Common myeloid progenitor, CD34-positive (primary cell): Measurements from ENCODE around the gene RIPOR3.
"Not testable (repeated sequence)": the region's sequence is repeated elsewhere in the genome, so short reads cannot be mapped to it uniquely, and the experiment has no call there.

Experiments used
- CTCF ChIA-PET: fragments of 350-600 bp; sonication (Branson Sonifier 250); formaldehyde crosslinking; loops from one replicate; lab custom pipeline; 2021; ENCODE audit warnings: antibody characterized with exemption; lab: Charles Lee
- POLR2A ChIA-PET: fragments of 350-600 bp; sonication (Branson Sonifier 250); formaldehyde crosslinking; loops from one replicate; lab custom pipeline; 2021; ENCODE audit warnings: antibody characterized with exemption; lab: Charles Lee
- DNase-seq, 3 donors: peaks; one replicate each; pipeline versions ENCODE4 v3.0.0 to v3.0.0-alpha.2; 2013
- H3K27ac ChIP-seq, 2 experiments: 1 replicate in 1 of 2; 2 replicates in 1 of 2; pipeline ENCODE4 v1.7.0; 2013; ENCODE audit warnings: inconsistent platforms in 2 of 2, low read length in 2 of 2, mild to moderate bottlenecking in 2 of 2, low read depth in 1 of 2, moderate library complexity in 1 of 2; ENCODE audit not compliant: severe bottlenecking in 2 of 2, insufficient read depth in 1 of 2, poor library complexity in 1 of 2
- H3K27me3 ChIP-seq, 5 experiments: replicated peaks in 2 of 5; 1 replicate in 3 of 5; 2 replicates in 2 of 5; pipeline versions ENCODE4 v1.6.1 to v1.7.0; 2013; ENCODE audit warnings: low read length in 4 of 5, mild to moderate bottlenecking in 2 of 5, moderate library complexity in 2 of 5, inconsistent platforms in 1 of 5; ENCODE audit not compliant: insufficient read depth in 5 of 5, control insufficient read depth in 4 of 5
- H3K36me3 ChIP-seq, 4 experiments: 1 replicate in 2 of 4; 2 replicates in 2 of 4; pipeline versions ENCODE4 v1.6.1 to v1.7.0; 2013; ENCODE audit warnings: low read length in 3 of 4, control low read depth in 1 of 4, mild to moderate bottlenecking in 1 of 4; ENCODE audit not compliant: control insufficient read depth in 4 of 4, insufficient read depth in 4 of 4
- H3K4me1 ChIP-seq, 4 experiments: 1 replicate in 3 of 4; 2 replicates in 1 of 4; pipeline versions ENCODE4 v1.6.1 to v1.7.1; 2013; ENCODE audit warnings: low read length in 3 of 4, mild to moderate bottlenecking in 3 of 4, control low read depth in 1 of 4, inconsistent platforms in 1 of 4, moderate library complexity in 1 of 4; ENCODE audit not compliant: control insufficient read depth in 4 of 4, insufficient read depth in 4 of 4; ENCODE audit errors: control extremely low read depth in 1 of 4
- H3K4me3 ChIP-seq, 7 experiments: 1 replicate in 4 of 7; 2 replicates in 3 of 7; pipeline versions ENCODE4 v1.5.1 to v1.7.0; 2013; ENCODE audit warnings: mild to moderate bottlenecking in 7 of 7, low read length in 6 of 7, moderate library complexity in 6 of 7, inconsistent platforms in 2 of 7, low read depth in 2 of 7, control low read depth in 1 of 7; ENCODE audit not compliant: insufficient read depth in 4 of 7, control insufficient read depth in 1 of 7; ENCODE audit errors: extremely low read depth in 1 of 7
- H3K9me3 ChIP-seq, 5 experiments: 1 replicate in 4 of 5; 2 replicates in 1 of 5; pipeline versions ENCODE4 v1.6.1 to v1.7.1; 2013; ENCODE audit warnings: low read length in 4 of 5, mild to moderate bottlenecking in 2 of 5, inconsistent platforms in 1 of 5, low read depth in 1 of 5, moderate library complexity in 1 of 5; ENCODE audit not compliant: control insufficient read depth in 4 of 5, insufficient read depth in 2 of 5; ENCODE audit errors: control extremely low read depth in 1 of 5
- WGBS: methylation state at CpG from one replicate; pipeline ENCODE4 v1.1.5; 2013; ENCODE audit not compliant: insufficient coverage; 5-methylcytosine and 5-hydroxymethylcytosine counted together

RIPOR3 gene

DNA sequence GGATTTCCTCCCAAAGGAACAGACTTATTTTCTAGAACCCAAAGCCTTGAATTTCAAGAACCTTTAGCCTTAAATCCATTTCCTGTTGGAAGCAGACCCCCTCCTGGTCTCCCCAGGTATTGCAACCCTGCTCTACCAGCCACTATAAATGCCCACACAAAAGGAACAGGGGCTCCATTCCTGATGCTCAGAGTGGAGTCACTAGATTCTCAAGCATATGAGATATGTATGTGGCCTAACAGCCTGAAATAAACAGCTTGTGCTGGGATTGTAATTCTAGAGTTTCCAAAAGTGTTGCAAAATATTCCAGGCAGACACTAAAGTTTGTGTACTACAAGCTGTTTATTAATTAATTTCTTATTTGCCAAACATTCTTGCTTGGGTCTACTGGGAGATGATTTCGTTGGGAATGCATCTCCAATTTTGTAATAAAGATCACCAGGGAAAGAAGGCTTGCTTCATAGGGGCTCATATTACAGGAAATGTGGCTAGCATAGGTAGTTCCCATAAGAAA lies 44.8 kb downstream of the RIPOR3 start:
- CTCF ChIA-PET, result interaction anchor here (1.1 to 1.7 kb wide), 2 partner anchors 10 to 11 kb away, joined by 3 to 4 read pairs; no protein-coding TSS in a partner anchor
- 100% methylated on average over 1 of the region's 1 CpG for WGBS
- POLR2A ChIA-PET, result no interaction called here
- H3K9me3 ChIP-seq, result peaks cover 0 to 3% (median 0%) of the 10 kb centered on the region in 5 experiments
- DNase-seq, result no peak
- H3K4me3 ChIP-seq, result no peak overlapping the region
- H3K27ac ChIP-seq, result no peak overlapping the region
- H3K36me3 ChIP-seq, result peaks cover 0 to 6% (median 1%) of the 10 kb centered on the region in 4 experiments
- peaks cover 0 to 3% (median 0%) of the 10 kb centered on the region in 4 experiments for H3K4me1 ChIP-seq
- no peaks in the 10 kb centered on the region for H3K27me3 ChIP-seq

- CTCF ChIA-PET, result interaction anchor here (1.1 to 1.7 kb wide), 3 partner anchors 9 to 19 kb away, joined by 3 to 4 read pairs (median 4); no protein-coding TSS in a partner anchor
- Histone ChIP-seq H3K27me3 (no peaks in the 10 kb centered on the region), H3K27ac (no peak overlapping the region), H3K4me3 (no peak overlapping the region), H3K9me3 (peaks cover 0 to 3% (median 0%) of the 10 kb centered on the region in 5 experiments), H3K4me1 (peaks cover 0 to 3% (median 0%) of the 10 kb centered on the region in 4 experiments), H3K36me3 (peaks cover 0 to 6% (median 0%) of the 10 kb centered on the region in 4 experiments)
- no peak for DNase-seq
- POLR2A ChIA-PET, result no interaction called here
- WGBS, result 92% methylated on average over 15 of the region's 23 CpGs
Measured at GRCh38 chr20:50645253-50646068, 45.9 kb downstream of the RIPOR3 start.

- Histone ChIP-seq H3K36me3 (no peaks in the 10 kb centered on the region), H3K4me1 (peaks cover 0 to 3% (median 0%) of the 10 kb centered on the region in 4 experiments), H3K27me3 (no peaks in the 10 kb centered on the region), H3K9me3 (peaks cover 0 to 3% (median 0%) of the 10 kb centered on the region in 5 experiments), H3K4me3 (no peak overlapping the region), H3K27ac (no peak overlapping the region)
- peak in 1 of 3 donors; percentile 14 for DNase-seq
- ChIA-PET POLR2A (no interaction called here), CTCF (interaction anchor here (0.6 to 0.9 kb wide), 2 partner anchors 12 to 50 kb away, joined by 3 read pairs; no protein-coding TSS in a partner anchor)
- 100% methylated on average over 1 of the region's 4 CpGs for WGBS
Measured at GRCh38 chr20:50642288-50642803, 49.0 kb downstream of the RIPOR3 start.

DNA sequence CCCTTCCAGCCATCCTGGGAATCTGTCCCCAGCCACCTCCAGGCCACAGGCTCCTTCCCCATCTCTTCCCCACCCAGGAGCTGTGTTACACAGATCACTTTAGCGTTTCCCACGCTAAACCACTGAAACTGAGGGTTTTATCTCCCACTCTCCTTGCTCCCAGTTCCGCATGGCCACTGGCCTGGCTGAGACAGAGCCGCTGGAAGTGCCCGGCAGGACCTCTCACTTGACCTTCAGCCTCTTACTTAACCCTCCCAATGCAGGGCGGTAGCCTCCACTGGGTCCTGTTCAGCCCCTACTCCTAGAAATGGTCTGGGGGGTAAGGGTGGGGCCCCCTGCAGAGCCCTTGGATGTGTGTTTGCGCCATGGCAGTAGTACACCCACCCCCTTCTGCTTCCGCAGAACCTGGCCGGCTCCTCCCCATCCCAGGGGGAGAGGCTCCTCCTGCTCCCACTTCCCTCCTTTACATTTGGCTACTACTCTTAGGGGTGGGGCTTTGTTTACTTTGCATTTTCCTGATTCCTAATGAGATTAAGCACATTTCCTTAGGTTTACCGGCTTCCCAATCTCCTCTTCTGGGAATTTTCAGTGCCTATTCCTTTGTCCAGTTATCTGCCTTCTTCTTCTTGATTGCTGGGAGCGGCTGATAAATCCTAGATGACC lies 49.6 kb downstream of the RIPOR3 start:
- H3K4me3 ChIP-seq, H3K4me1 ChIP-seq, H3K9me3 ChIP-seq, POLR2A ChIA-PET, H3K27me3 ChIP-seq, H3K36me3 ChIP-seq, DNase-seq, H3K27ac ChIP-seq: not testable (repeated sequence)
- CTCF ChIA-PET, result interaction anchor here (0.9 to 1.4 kb wide), 2 partner anchors 9 to 13 kb away, joined by 3 read pairs; no protein-coding TSS in a partner anchor
- 86% methylated on average over 5 of the region's 11 CpGs for WGBS

- H3K4me3 ChIP-seq, H3K9me3 ChIP-seq, H3K27ac ChIP-seq, H3K36me3 ChIP-seq, H3K27me3 ChIP-seq, H3K4me1 ChIP-seq, DNase-seq: not testable (repeated sequence)
- POLR2A ChIA-PET, result interaction anchor here (0.6 kb wide), 1 partner anchor 125 kb away, joined by 3 read pairs; no protein-coding TSS in a partner anchor
- CTCF ChIA-PET, result interaction anchor here (1.4 kb wide), 2 partner anchors 11 to 74 kb away, joined by 3 read pairs; no protein-coding TSS in a partner anchor
- 58% methylated on average over 3 of the region's 20 CpGs for WGBS
Measured at GRCh38 chr20:50639971-50640711, 51.2 kb downstream of the RIPOR3 start.

GRCh38 chr20:50638015-50638847 lies 53.1 kb downstream of the RIPOR3 start:
- POLR2A ChIA-PET, DNase-seq, H3K36me3 ChIP-seq, H3K9me3 ChIP-seq, H3K4me3 ChIP-seq, H3K4me1 ChIP-seq, H3K27me3 ChIP-seq, H3K27ac ChIP-seq: not testable (repeated sequence)
- CTCF ChIA-PET, result interaction anchor here (1.4 to 2.0 kb wide), 2 partner anchors 10 to 76 kb away, joined by 3 to 6 read pairs; no protein-coding TSS in a partner anchor
- WGBS, result 93% methylated on average over 3 of the region's 15 CpGs
